Measurements from ENCODE around the gene EYS. TPM values are rescaled to one million over a fixed set of nuclear protein-coding genes. Genes with fewer than 3 reads are reported as not detected.

EYS gene
- total RNA-seq, 2 donors from 2014 or later, result not detected

GRCh38 chr6:64155063-64155462, 1552.0 kb downstream of the EYS start:
- Histone ChIP-seq H3K36me3 (no peaks in the 10 kb centered on the region), H3K27ac (no peak overlapping the region), H3K27me3 (no peaks in the 10 kb centered on the region), H3K4me1 (no peaks in the 10 kb centered on the region), H3K9me3 (no peaks in the 10 kb centered on the region), H3K4me3 (no peak overlapping the region)
- no peak for TF ChIP-seq CTCF (IDR thresholded peaks at IDR 0.05)
- DNase-seq (ENCODE audit: low spot score), result no peak

- Histone ChIP-seq H3K27ac (no peak overlapping the region), H3K4me1 (no peaks in the 10 kb centered on the region), H3K9me3 (no peaks in the 10 kb centered on the region), H3K27me3 (no peaks in the 10 kb centered on the region), H3K36me3 (no peaks in the 10 kb centered on the region), H3K4me3 (no peak overlapping the region)
- DNase-seq (ENCODE audit: low spot score), result no peak
- TF ChIP-seq CTCF (IDR thresholded peaks at IDR 0.05), result no peak
Observed at GRCh38 chr6:64146876-64147275, 1560.2 kb downstream of the EYS start.

DNA sequence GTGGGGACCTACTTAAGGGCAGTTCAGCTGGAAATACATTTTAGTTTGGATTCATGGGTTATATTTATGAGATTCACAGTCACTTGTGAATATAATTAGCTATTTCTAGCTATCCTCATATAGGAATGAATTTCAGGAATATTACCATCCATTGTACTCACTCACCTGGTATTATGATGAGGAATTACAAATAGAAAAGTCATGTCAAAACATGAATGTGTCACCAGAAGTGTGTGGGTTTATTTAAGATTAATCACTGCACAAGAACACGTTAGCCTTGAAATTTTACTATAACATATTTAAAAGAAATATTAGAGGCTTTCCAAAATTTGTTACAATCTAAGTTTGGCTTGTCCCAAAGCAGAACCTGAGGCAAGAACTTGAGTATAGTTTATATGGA, 1560.9 kb downstream of the EYS start:
- no peaks in the 10 kb centered on the region for H3K36me3 ChIP-seq
- H3K27me3 ChIP-seq, result no peaks in the 10 kb centered on the region
- H3K9me3 ChIP-seq, result no peaks in the 10 kb centered on the region
- TF ChIP-seq CTCF (IDR thresholded peaks at IDR 0.05), result no peak
- DNase-seq (ENCODE audit: low spot score), result no peak
- H3K27ac ChIP-seq, result no peak overlapping the region
- no peaks in the 10 kb centered on the region for H3K4me1 ChIP-seq
- H3K4me3 ChIP-seq, result no peak overlapping the region

DNA sequence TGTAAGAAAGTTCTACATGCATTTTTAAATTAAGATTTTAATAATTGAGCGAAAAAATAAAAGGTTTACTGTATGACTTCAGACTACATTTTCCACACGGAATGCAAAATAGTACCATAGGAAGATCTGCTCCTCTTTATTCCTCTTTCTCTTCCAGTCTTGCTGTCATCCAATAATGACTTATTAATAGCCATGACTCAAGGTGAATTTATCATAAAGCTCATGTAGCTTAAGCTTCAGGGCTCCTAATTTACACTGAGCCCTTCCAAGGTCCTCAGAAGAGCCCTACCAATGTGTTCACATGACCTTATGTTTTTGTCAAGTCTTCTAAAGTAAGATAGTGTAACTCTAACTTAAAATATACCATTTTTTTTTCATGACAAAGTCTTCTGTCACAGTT, 1561.4 kb downstream of the EYS start:
- no peaks in the 10 kb centered on the region for H3K4me1 ChIP-seq
- no peak for DNase-seq (ENCODE audit: low spot score)
- no peaks in the 10 kb centered on the region for H3K36me3 ChIP-seq
- no peak overlapping the region for H3K27ac ChIP-seq
- no peaks in the 10 kb centered on the region for H3K9me3 ChIP-seq
- TF ChIP-seq CTCF (IDR thresholded peaks at IDR 0.05), result no peak
- H3K4me3 ChIP-seq, result no peak overlapping the region
- H3K27me3 ChIP-seq, result no peaks in the 10 kb centered on the region

GRCh38 chr6:64143101-64143500, 1563.9 kb downstream of the EYS start:
- H3K27ac ChIP-seq, result no peak overlapping the region
- TF ChIP-seq CTCF (IDR thresholded peaks at IDR 0.05), result no peak
- no peaks in the 10 kb centered on the region for H3K9me3 ChIP-seq
- DNase-seq (ENCODE audit: low spot score), result no peak
- H3K4me3 ChIP-seq, result no peak overlapping the region
- no peaks in the 10 kb centered on the region for H3K4me1 ChIP-seq
- H3K27me3 ChIP-seq, result no peaks in the 10 kb centered on the region
- no peaks in the 10 kb centered on the region for H3K36me3 ChIP-seq

DNA sequence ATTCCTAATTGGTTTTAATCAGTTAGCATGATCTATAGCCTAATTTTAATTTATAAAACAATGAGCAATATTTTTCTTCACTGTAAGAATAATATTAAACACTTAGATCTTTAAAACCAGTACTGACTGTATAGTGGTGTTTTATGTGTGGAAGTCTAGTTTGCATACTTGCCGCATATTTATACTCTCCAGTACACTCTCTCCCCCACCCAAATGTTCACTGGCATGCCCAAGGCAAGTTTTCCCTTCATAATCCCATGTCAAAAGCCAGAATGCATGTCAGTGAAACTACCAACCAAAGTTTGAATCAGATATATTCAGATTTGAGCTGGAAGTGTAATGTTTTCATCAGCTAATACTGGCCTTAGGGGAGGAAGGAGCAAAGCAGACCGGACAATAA, 1565.3 kb downstream of the EYS start:
- Histone ChIP-seq H3K9me3 (no peaks in the 10 kb centered on the region), H3K36me3 (no peaks in the 10 kb centered on the region), H3K4me1 (no peaks in the 10 kb centered on the region), H3K4me3 (no peak overlapping the region), H3K27me3 (no peaks in the 10 kb centered on the region), H3K27ac (no peak overlapping the region)
- TF ChIP-seq CTCF (IDR thresholded peaks at IDR 0.05), result no peak
- DNase-seq (ENCODE audit: low spot score), result no peak

Measured in right atrium auricular region (tissue), 2 donors.